ENCODE measurements around the gene EYS. TPM values are rescaled to one million over a fixed set of nuclear protein-coding genes. Genes with fewer than 3 reads are reported as not detected.

The EYS gene
- total and polyA plus RNA-seq, 2 of the 8 experiments (the other 6 are each of a cell fraction or from before 2014, with no cell fraction given) = 0.05 to 0.13 TPM

DNA sequence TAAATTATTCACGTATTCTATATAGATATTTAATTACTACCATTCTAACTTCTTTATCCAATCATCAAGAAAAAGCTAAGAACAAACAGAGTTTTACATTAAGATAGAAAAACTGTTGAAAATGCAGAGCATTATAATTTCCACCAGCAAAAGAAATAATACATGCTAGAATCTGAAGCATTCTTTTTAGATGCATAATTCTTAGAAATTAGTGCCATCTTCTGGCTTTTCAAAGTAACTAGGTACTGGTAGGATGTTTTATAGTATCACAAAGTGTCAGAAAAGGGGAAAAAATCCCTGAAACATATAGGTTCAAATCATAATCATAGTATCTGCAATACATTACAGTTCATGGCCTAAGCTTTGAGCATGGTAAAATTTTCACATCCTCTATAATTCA is 1892.6 kb downstream of the EYS start:
- POLR2A ChIA-PET (ENCODE audit: partially characterized antibody) = no interaction called here
- Histone ChIP-seq H3K14ac (ENCODE audit: insufficient read length) (no peak overlapping the region), H3K23me2 (ENCODE audit: low read depth, low read length) (no peaks in the 10 kb centered on the region), H4K91ac (replicated peaks; ENCODE audit: insufficient read length, low read length) (no peak overlapping the region), H2AFZ (ENCODE audit: low read length) (no peak overlapping the region), H4K8ac (ENCODE audit: extremely low read depth, insufficient read depth, low read length) (no peak overlapping the region), H2BK12ac (ENCODE audit: low read depth, low read length) (no peak overlapping the region), H3K23ac (ENCODE audit: insufficient read length) (no peak overlapping the region), H2BK5ac (ENCODE audit: low read depth, low read length) (no peak overlapping the region), H3K27me3 (replicated peaks in 1 of 4; ENCODE audit: control insufficient read depth in 3 of 4, extremely low read depth in 1 of 4, insufficient read depth in 3 of 4, low read length in 3 of 4) (no peaks in the 10 kb centered on the region), H4K5ac (ENCODE audit: insufficient read length, low read depth, low read length) (no peak overlapping the region), H3K79me1 (ENCODE audit: low read depth, low read length) (no peaks in the 10 kb centered on the region), H3K4me2 (ENCODE audit: insufficient read depth in 1 of 2, low read depth in 2 of 2, low read length in 2 of 2) (no peak overlapping the region), H3K27ac (ENCODE audit: low read depth, low read length) (no peak overlapping the region), H2BK120ac (replicated peaks; ENCODE audit: low read depth, low read length) (no peak overlapping the region), H2BK20ac (ENCODE audit: low read length) (no peak overlapping the region), H3K56ac (replicated peaks; ENCODE audit: insufficient read length, low read depth, low read length) (no peak overlapping the region), H3K79me2 (ENCODE audit: control insufficient read depth in 1 of 2, insufficient read depth in 2 of 2, low read length in 2 of 2) (no peaks in the 10 kb centered on the region), H3K36me3 (ENCODE audit: control insufficient read depth in 2 of 4, insufficient read depth in 4 of 4, low read length in 3 of 4) (no peaks in the 10 kb centered on the region), H4K20me1 (replicated peaks in 1 of 2; ENCODE audit: control insufficient read depth in 1 of 2, insufficient read depth in 2 of 2, low read length in 2 of 2) (no peaks in the 10 kb centered on the region), H3K4me1 (replicated peaks in 1 of 4; ENCODE audit: control insufficient read depth in 3 of 4, insufficient read depth in 4 of 4, low read length in 3 of 4) (peaks cover 0 to 3% (median 0%) of the 10 kb centered on the region in 4 experiments; a peak in 1 of 7 replicates), H3K18ac (ENCODE audit: extremely low read depth, low read length) (no peak overlapping the region), H3K4me3 (ENCODE audit: extremely low read depth in 1 of 4, insufficient read depth in 2 of 4, low read depth in 3 of 4, low read length in 4 of 4) (no peak overlapping the region), H3K9ac (replicated peaks in 1 of 4; ENCODE audit: extremely low read depth in 1 of 4, low read depth in 3 of 4, low read length in 3 of 4) (no peak overlapping the region), H3K9me3 (ENCODE audit: insufficient read depth in 2 of 2, low read depth in 1 of 2, low read length in 1 of 2) (no peaks in the 10 kb centered on the region), H2AK5ac (ENCODE audit: low read depth, low read length) (no peak overlapping the region), H2BK15ac (ENCODE audit: low read length) (no peak overlapping the region), H3K4ac (replicated peaks; ENCODE audit: insufficient read length, low read depth, low read length) (no peak overlapping the region)
- CTCF ChIA-PET (ENCODE audit: partially characterized antibody) = interaction anchor here (1.1 to 2.9 kb wide), 4 partner anchors 9 to 50 kb away, joined by 3 to 10 read pairs (median 4); no protein-coding TSS in a partner anchor
- no peak for DNase-seq (ENCODE audit: low read depth in 1 of 2, low spot score in 2 of 2)
- WGBS, 2 experiments (ENCODE audit: extremely low coverage in 1 of 2, insufficient coverage in 1 of 2, insufficient read length in 1 of 2, insufficient replicate concordance in 2 of 2, low coverage in 1 of 2, low lambda C conversion rate in 2 of 2, missing lambda C conversion rate in 1 of 2) = 83% methylated on average over 1 of the region's 1 CpG; no CpG with 5 or more reads in 1 of the 2 experiments
- FAIRE-seq = no peak
- TF ChIP-seq, protein P1, sequence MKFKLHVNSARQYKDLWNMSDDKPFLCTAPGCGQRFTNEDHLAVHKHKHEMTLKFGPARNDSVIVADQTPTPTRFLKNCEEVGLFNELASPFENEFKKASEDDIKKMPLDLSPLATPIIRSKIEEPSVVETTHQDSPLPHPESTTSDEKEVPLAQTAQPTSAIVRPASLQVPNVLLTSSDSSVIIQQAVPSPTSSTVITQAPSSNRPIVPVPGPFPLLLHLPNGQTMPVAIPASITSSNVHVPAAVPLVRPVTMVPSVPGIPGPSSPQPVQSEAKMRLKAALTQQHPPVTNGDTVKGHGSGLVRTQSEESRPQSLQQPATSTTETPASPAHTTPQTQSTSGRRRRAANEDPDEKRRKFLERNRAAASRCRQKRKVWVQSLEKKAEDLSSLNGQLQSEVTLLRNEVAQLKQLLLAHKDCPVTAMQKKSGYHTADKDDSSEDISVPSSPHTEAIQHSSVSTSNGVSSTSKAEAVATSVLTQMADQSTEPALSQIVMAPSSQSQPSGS (IDR thresholded peaks at IDR 0.05; ENCODE audit: low read length) = no peak
- TF ChIP-seq KDM5A (IDR thresholded peaks at IDR 0.05; ENCODE audit: low read length) (no peak), BACH1 (IDR thresholded peaks at IDR 0.05; ENCODE audit: low read length) (no peak), RBBP5 (IDR thresholded peaks at IDR 0.05; ENCODE audit: borderline replicate concordance, low read depth, low read length) (no peak), CBX8 (IDR thresholded peaks at IDR 0.05; ENCODE audit: borderline replicate concordance, low read depth, low read length) (no peak), RNF2 (IDR thresholded peaks at IDR 0.05; ENCODE audit: borderline replicate concordance, low read depth, low read length, missing control alignments, poor library complexity, severe bottlenecking) (no peak), NRF1 (IDR thresholded peaks at IDR 0.05; ENCODE audit: low read depth, low read length) (no peak)

Data from H1 (cell line).